Measurements from ENCODE around the gene PARD6A.
A peak's percentile ranks its signal among the peaks of the same experiment; 100 is the strongest.

Gene PARD6A

GRCh38 chr16:67654403-67654911 is 6.3 kb upstream of the PARD6A start:
- DNase-seq = no peak

GRCh38 chr16:67655363-67655762 is 5.4 kb upstream of the PARD6A start:
- DNase-seq = no peak

- DNase-seq = no peak
Observed at GRCh38 chr16:67656344-67657016, 4.3 kb upstream of the PARD6A start.

- no peak for DNase-seq
Observed at GRCh38 chr16:67657017-67657608, 3.6 kb upstream of the PARD6A start.

- no peak for DNase-seq
Observed at GRCh38 chr16:67657751-67658518, 2.8 kb upstream of the PARD6A start.

GRCh38 chr16:67658849-67659674 is 1.7 kb upstream of the PARD6A start:
- DNase-seq = no peak

- peak; percentile 94 for DNase-seq
Observed at GRCh38 chr16:67659675-67660563, 841 bp upstream of the PARD6A start, which contains the start of gene ACD. Gene ACD (minus strand): TSS chr16:67660260. CDS start chr16:67660220, 40 bp downstream.

- no peak for DNase-seq
Observed at GRCh38 chr16:67661101-67661761, 471 bp downstream of the PARD6A start.

GRCh38 chr16:67661886-67662652 is 1.3 kb downstream of the PARD6A start:
- no peak for DNase-seq

- DNase-seq = no peak
Observed at GRCh38 chr16:67662653-67663010, 1.9 kb downstream of the PARD6A start.

GRCh38 chr16:67663151-67663876 is 2.6 kb downstream of the PARD6A start:
- DNase-seq = peak; percentile 46

GRCh38 chr16:67663877-67664222 is 3.1 kb downstream of the PARD6A start:
- DNase-seq = no peak

GRCh38 chr16:67664258-67664657 is 3.5 kb downstream of the PARD6A start:
- no peak for DNase-seq

GRCh38 chr16:67664871-67665270 is 4.1 kb downstream of the PARD6A start:
- no peak for DNase-seq

GRCh38 chr16:67665598-67665997 is 4.8 kb downstream of the PARD6A start:
- no peak for DNase-seq

GRCh38 chr16:67666032-67666551 is 5.3 kb downstream of the PARD6A start:
- no peak for DNase-seq

- peak; percentile 87 for DNase-seq
Observed at GRCh38 chr16:67666559-67667452, 6.0 kb downstream of the PARD6A start, which contains the start of the genes C16orf86 and ENKD1. Gene C16orf86 (plus strand): TSS chr16:67666814. CDS start chr16:67666971, 157 bp downstream. Gene ENKD1 (minus strand): TSS chr16:67666750. CDS start chr16:67666442, 308 bp downstream.

GRCh38 chr16:67667453-67667816 is 6.7 kb downstream of the PARD6A start:
- no peak for DNase-seq
